Measurements from ENCODE around the gene TLK2. TPM values are rescaled to one million over a fixed set of nuclear protein-coding genes. Genes with fewer than 3 reads are reported as not detected.
A peak's percentile ranks its signal among the peaks of the same experiment; 100 is the strongest.
"Not testable (repeated sequence)": the region's sequence is repeated elsewhere in the genome, so short reads cannot be mapped to it uniquely, and the experiment has no call there.

The TLK2 gene
- total RNA-seq, 1 donor from 2014 or later = 52.8 TPM

- peaks cover 10% of the 10 kb centered on the region for H3K36me3 Mint-ChIP-seq (ENCODE audit: low read depth)
- DNase-seq (ENCODE audit: low read depth, low spot score); H3K27ac Mint-ChIP-seq (ENCODE audit: unreplicated experiment); H3K27me3 Mint-ChIP-seq (ENCODE audit: low read depth); H3K9me3 Mint-ChIP-seq; H3K4me1 Mint-ChIP-seq; H3K4me3 Mint-ChIP-seq: not testable (repeated sequence)
Measured at GRCh38 chr17:62525317-62525716, 46.7 kb downstream of the TLK2 start.

GRCh38 chr17:62530936-62531335 is 52.3 kb downstream of the TLK2 start:
- H3K27me3 Mint-ChIP-seq (ENCODE audit: low read depth); H3K4me1 Mint-ChIP-seq; H3K4me3 Mint-ChIP-seq; DNase-seq (ENCODE audit: low read depth, low spot score); H3K9me3 Mint-ChIP-seq; H3K27ac Mint-ChIP-seq (ENCODE audit: unreplicated experiment): not testable (repeated sequence)
- H3K36me3 Mint-ChIP-seq (ENCODE audit: low read depth) = peaks cover 27% of the 10 kb centered on the region

DNA sequence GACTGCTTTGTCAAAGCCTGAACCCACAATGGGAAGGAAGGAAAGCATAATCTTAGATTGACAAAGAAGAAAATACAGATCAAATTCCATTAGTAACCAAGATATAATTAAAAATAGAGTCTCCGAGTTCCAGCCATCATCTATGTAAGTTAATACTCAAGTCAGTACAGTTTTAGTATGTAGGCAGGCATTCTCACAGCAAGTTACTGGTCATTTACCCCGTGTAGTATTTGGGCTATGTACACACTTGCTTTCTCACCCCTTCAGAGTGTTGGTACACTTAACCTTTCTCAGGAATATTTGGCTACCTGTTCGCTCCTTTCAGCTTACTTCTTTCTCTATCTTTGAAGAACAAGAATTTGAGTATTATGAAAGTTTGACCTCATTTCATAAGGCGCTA is 57.9 kb downstream of the TLK2 start:
- not testable (repeated sequence) for DNase-seq (ENCODE audit: low read depth, low spot score); H3K27me3 Mint-ChIP-seq (ENCODE audit: low read depth); H3K4me3 Mint-ChIP-seq; H3K4me1 Mint-ChIP-seq; H3K27ac Mint-ChIP-seq (ENCODE audit: unreplicated experiment); H3K9me3 Mint-ChIP-seq
- H3K36me3 Mint-ChIP-seq (ENCODE audit: low read depth) = peaks cover 15% of the 10 kb centered on the region

DNA sequence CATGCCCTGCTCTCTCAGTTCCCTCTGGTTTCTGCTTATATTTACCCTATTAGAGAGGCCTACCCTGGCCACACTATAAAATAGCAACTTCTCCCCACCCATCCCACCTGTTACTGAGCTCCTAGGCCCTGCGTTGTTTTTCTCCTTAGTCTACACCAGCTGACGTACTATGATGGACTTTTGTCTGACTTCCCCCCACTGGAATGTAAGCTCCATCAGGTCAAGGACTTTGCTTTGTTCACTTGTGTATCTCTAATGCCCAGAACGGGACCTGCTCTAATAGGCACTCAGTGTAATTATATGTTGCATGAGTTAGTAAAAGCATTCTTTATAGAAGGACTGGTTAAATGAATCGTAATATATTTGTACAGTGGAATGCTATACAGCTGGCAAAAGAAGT is 62.4 kb downstream of the TLK2 start:
- H3K27ac Mint-ChIP-seq (ENCODE audit: unreplicated experiment); H3K4me3 Mint-ChIP-seq; H3K27me3 Mint-ChIP-seq (ENCODE audit: low read depth); H3K4me1 Mint-ChIP-seq; DNase-seq (ENCODE audit: low read depth, low spot score); H3K9me3 Mint-ChIP-seq: not testable (repeated sequence)
- H3K36me3 Mint-ChIP-seq (ENCODE audit: low read depth) = peaks cover 21% of the 10 kb centered on the region

GRCh38 chr17:62543278-62543775 is 64.7 kb downstream of the TLK2 start:
- not testable (repeated sequence) for H3K27me3 Mint-ChIP-seq (ENCODE audit: low read depth); H3K9me3 Mint-ChIP-seq; H3K4me1 Mint-ChIP-seq; DNase-seq (ENCODE audit: low read depth, low spot score); H3K4me3 Mint-ChIP-seq; H3K27ac Mint-ChIP-seq (ENCODE audit: unreplicated experiment)
- peaks cover 23% of the 10 kb centered on the region for H3K36me3 Mint-ChIP-seq (ENCODE audit: low read depth)

DNA sequence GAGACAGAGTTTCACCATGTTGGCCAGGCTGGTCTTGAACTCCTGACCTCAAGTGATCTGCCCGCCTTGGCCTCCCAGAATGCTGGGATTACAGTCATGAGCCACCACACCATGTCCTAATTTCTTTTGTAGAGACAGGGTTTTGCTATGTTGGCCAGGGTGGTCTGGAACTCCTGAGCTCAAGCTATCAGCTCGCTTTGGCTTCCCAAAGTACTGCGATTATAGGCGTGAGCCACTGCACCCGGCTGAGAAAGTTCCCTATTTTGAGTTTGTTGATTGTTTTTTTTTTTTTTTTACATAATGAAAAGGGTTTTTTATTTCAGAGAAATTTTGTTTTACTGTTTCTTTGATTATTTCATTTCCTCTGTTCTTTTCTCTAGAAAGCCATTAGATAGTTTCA is 67.4 kb downstream of the TLK2 start:
- not testable (repeated sequence) for H3K4me3 Mint-ChIP-seq; H3K27ac Mint-ChIP-seq (ENCODE audit: unreplicated experiment); H3K27me3 Mint-ChIP-seq (ENCODE audit: low read depth)

GRCh38 chr17:62552851-62553659 is 74.4 kb downstream of the TLK2 start:
- peak; percentile 69 for TF ChIP-seq CTCF (conservative IDR thresholded peaks at IDR 0.05)
- not testable (repeated sequence) for H3K27me3 Mint-ChIP-seq (ENCODE audit: low read depth); H3K36me3 Mint-ChIP-seq (ENCODE audit: low read depth); H3K4me3 Mint-ChIP-seq; H3K9me3 Mint-ChIP-seq; H3K4me1 Mint-ChIP-seq
- peak; percentile 39 for DNase-seq (ENCODE audit: low read depth, low spot score)
- peak overlapping the region; percentile 62 for H3K27ac Mint-ChIP-seq (ENCODE audit: unreplicated experiment)

More for the DNA sequence above, 67.4 kb downstream of the TLK2 start:
- not testable (repeated sequence) for DNase-seq (ENCODE audit: low read depth, low spot score); H3K4me1 Mint-ChIP-seq; H3K9me3 Mint-ChIP-seq
- peaks cover 17% of the 10 kb centered on the region for H3K36me3 Mint-ChIP-seq (ENCODE audit: low read depth)

DNA sequence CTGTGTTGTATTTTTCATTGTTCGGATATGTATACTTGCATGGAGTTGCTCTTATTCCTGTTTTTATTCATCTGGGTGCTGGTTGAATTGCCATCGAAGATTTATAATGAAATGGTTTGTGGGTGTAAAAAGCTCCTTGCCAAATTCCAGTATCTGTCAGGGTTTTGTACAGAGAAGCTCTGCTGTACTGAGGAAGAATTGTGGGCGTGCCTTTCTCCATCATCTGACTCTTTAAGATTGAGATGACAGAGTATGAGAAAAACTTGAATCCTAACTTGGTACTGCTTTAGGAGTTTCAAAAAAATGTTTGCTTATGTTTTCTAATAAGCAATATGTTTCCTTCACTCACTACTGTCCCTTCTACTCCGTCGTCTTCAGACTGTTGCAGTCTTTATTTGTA is 78.9 kb downstream of the TLK2 start:
- not testable (repeated sequence) for H3K9me3 Mint-ChIP-seq; H3K27me3 Mint-ChIP-seq (ENCODE audit: low read depth); DNase-seq (ENCODE audit: low read depth, low spot score); H3K36me3 Mint-ChIP-seq (ENCODE audit: low read depth); H3K27ac Mint-ChIP-seq (ENCODE audit: unreplicated experiment); H3K4me1 Mint-ChIP-seq; H3K4me3 Mint-ChIP-seq

DNA sequence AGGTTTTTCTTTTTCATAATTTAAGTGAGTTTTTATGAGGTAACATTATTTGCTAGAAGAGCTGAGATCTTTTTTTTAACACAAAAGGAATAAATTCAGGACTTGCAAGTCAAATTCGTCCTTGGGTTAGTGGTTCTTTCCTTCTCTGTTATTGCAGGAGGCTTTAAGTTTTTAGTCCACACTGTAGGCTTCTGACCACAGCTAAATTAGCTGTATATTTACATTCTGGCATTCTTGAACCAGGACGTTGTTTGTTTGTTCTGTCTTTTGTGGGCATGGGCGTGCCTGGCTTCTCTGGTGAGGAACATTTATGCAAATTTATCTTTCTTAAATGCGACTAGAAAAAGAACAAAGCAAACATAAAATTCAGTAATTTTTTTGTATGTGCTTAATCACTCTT is 80.3 kb downstream of the TLK2 start:
- H3K36me3 Mint-ChIP-seq (ENCODE audit: low read depth) = peaks cover 13% of the 10 kb centered on the region
- H3K27me3 Mint-ChIP-seq (ENCODE audit: low read depth); DNase-seq (ENCODE audit: low read depth, low spot score); H3K4me3 Mint-ChIP-seq; H3K9me3 Mint-ChIP-seq; H3K4me1 Mint-ChIP-seq; H3K27ac Mint-ChIP-seq (ENCODE audit: unreplicated experiment): not testable (repeated sequence)

- H3K9me3 Mint-ChIP-seq; H3K4me1 Mint-ChIP-seq; H3K27ac Mint-ChIP-seq (ENCODE audit: unreplicated experiment); DNase-seq (ENCODE audit: low read depth, low spot score); H3K4me3 Mint-ChIP-seq; H3K27me3 Mint-ChIP-seq (ENCODE audit: low read depth): not testable (repeated sequence)
- peaks cover 21% of the 10 kb centered on the region for H3K36me3 Mint-ChIP-seq (ENCODE audit: low read depth)
Measured at GRCh38 chr17:62560971-62561370, 82.3 kb downstream of the TLK2 start.

All from neural crest cell (in vitro differentiated cells).